ENCODE results near the gene TMEM17. TPM values are rescaled to one million over a fixed set of nuclear protein-coding genes. Genes with fewer than 3 reads are reported as not detected.
A peak's percentile ranks its signal among the peaks of the same experiment; 100 is the strongest.

TMEM17 gene
- total RNA-seq, 1 donor from 2014 or later, result not detected

- Mint-ChIP-seq H3K27ac (no peak overlapping the region), H3K9me3 (no peaks in the 10 kb centered on the region), H3K27me3 (ENCODE audit: low read depth) (peaks cover 2% of the 10 kb centered on the region), H3K36me3 (ENCODE audit: low read depth) (no peaks in the 10 kb centered on the region), H3K4me3 (ENCODE audit: low read depth) (no peak overlapping the region), H3K4me1 (ENCODE audit: low read depth) (no peaks in the 10 kb centered on the region)
- intact Hi-C loops (cut with micrococcal nuclease), result no loop called here
- DNase-seq (ENCODE audit: low spot score), result no peak
Measured at GRCh38 chr2:62465039-62465740, 40.8 kb downstream of the TMEM17 start.

- Mint-ChIP-seq H3K9me3 (no peaks in the 10 kb centered on the region), H3K4me3 (ENCODE audit: low read depth) (no peak overlapping the region), H3K4me1 (ENCODE audit: low read depth) (no peaks in the 10 kb centered on the region), H3K27me3 (ENCODE audit: low read depth) (peaks cover 2% of the 10 kb centered on the region), H3K27ac (no peak overlapping the region), H3K36me3 (ENCODE audit: low read depth) (no peaks in the 10 kb centered on the region)
- intact Hi-C loops (cut with micrococcal nuclease), result no loop called here
- no peak for DNase-seq (ENCODE audit: low spot score)
Measured at GRCh38 chr2:62464221-62465007, 41.6 kb downstream of the TMEM17 start.

- H3K4me1 Mint-ChIP-seq (ENCODE audit: low read depth), result no peaks in the 10 kb centered on the region
- no peak overlapping the region for H3K27ac Mint-ChIP-seq
- peaks cover 3% of the 10 kb centered on the region for H3K27me3 Mint-ChIP-seq (ENCODE audit: low read depth)
- no peak overlapping the region for H3K4me3 Mint-ChIP-seq (ENCODE audit: low read depth)
- no peaks in the 10 kb centered on the region for H3K9me3 Mint-ChIP-seq
- no peaks in the 10 kb centered on the region for H3K36me3 Mint-ChIP-seq (ENCODE audit: low read depth)
- intact Hi-C loops (cut with micrococcal nuclease), result no loop called here
- no peak for DNase-seq (ENCODE audit: low spot score)
Measured at GRCh38 chr2:62462211-62462610, 43.8 kb downstream of the TMEM17 start.

GRCh38 chr2:62461707-62462106 is 44.3 kb downstream of the TMEM17 start:
- Mint-ChIP-seq H3K27ac (no peak overlapping the region), H3K9me3 (no peaks in the 10 kb centered on the region), H3K27me3 (ENCODE audit: low read depth) (peaks cover 3% of the 10 kb centered on the region), H3K4me1 (ENCODE audit: low read depth) (no peaks in the 10 kb centered on the region), H3K4me3 (ENCODE audit: low read depth) (no peak overlapping the region), H3K36me3 (ENCODE audit: low read depth) (no peaks in the 10 kb centered on the region)
- no peak for DNase-seq (ENCODE audit: low spot score)
- intact Hi-C loops (cut with micrococcal nuclease), result no loop called here

GRCh38 chr2:62461017-62461553 is 44.9 kb downstream of the TMEM17 start:
- intact Hi-C loops (cut with micrococcal nuclease), result no loop called here
- Mint-ChIP-seq H3K9me3 (no peaks in the 10 kb centered on the region), H3K36me3 (ENCODE audit: low read depth) (no peaks in the 10 kb centered on the region), H3K27ac (no peak overlapping the region), H3K27me3 (ENCODE audit: low read depth) (peaks cover 7% of the 10 kb centered on the region), H3K4me3 (ENCODE audit: low read depth) (no peak overlapping the region), H3K4me1 (ENCODE audit: low read depth) (peaks cover 4% of the 10 kb centered on the region)
- no peak for DNase-seq (ENCODE audit: low spot score)

GRCh38 chr2:62460175-62460574 is 45.8 kb downstream of the TMEM17 start:
- Mint-ChIP-seq H3K4me1 (ENCODE audit: low read depth) (peaks cover 4% of the 10 kb centered on the region), H3K27ac (no peak overlapping the region), H3K9me3 (no peaks in the 10 kb centered on the region), H3K4me3 (ENCODE audit: low read depth) (no peak overlapping the region), H3K36me3 (ENCODE audit: low read depth) (no peaks in the 10 kb centered on the region), H3K27me3 (ENCODE audit: low read depth) (peaks cover 7% of the 10 kb centered on the region)
- intact Hi-C loops (cut with micrococcal nuclease), result no loop called here
- DNase-seq (ENCODE audit: low spot score), result no peak

GRCh38 chr2:62459672-62460071 is 46.3 kb downstream of the TMEM17 start:
- H3K4me3 Mint-ChIP-seq (ENCODE audit: low read depth), result no peak overlapping the region

GRCh38 chr2:62459106-62459505 is 46.9 kb downstream of the TMEM17 start:
- H3K4me1 Mint-ChIP-seq (ENCODE audit: low read depth), result peaks cover 4% of the 10 kb centered on the region
- peaks cover 7% of the 10 kb centered on the region for H3K27me3 Mint-ChIP-seq (ENCODE audit: low read depth)
- DNase-seq (ENCODE audit: low spot score), result no peak
- intact Hi-C loops (cut with micrococcal nuclease), result loop anchor here (5.0 to 10.0 kb wide), 3 partner anchors 593 to 1128 kb away; partner anchors contain the start of genes MDH1, OTX1 and WDPCP
- no peaks in the 10 kb centered on the region for H3K9me3 Mint-ChIP-seq
- H3K27ac Mint-ChIP-seq, result no peak overlapping the region
- no peaks in the 10 kb centered on the region for H3K36me3 Mint-ChIP-seq (ENCODE audit: low read depth)
- no peak overlapping the region for H3K4me3 Mint-ChIP-seq (ENCODE audit: low read depth)

More at GRCh38 chr2:62459672-62460071, 46.3 kb downstream of the TMEM17 start:
- no peak for DNase-seq (ENCODE audit: low spot score)
- H3K27me3 Mint-ChIP-seq (ENCODE audit: low read depth), result peaks cover 7% of the 10 kb centered on the region
- peaks cover 4% of the 10 kb centered on the region for H3K4me1 Mint-ChIP-seq (ENCODE audit: low read depth)
- intact Hi-C loops (cut with micrococcal nuclease), result loop anchor here (5.0 to 10.0 kb wide), 3 partner anchors 593 to 1128 kb away; partner anchors contain the start of genes MDH1, OTX1 and WDPCP
- no peak overlapping the region for H3K27ac Mint-ChIP-seq
- H3K9me3 Mint-ChIP-seq, result no peaks in the 10 kb centered on the region
- no peaks in the 10 kb centered on the region for H3K36me3 Mint-ChIP-seq (ENCODE audit: low read depth)

GRCh38 chr2:62458671-62459081 is 47.3 kb downstream of the TMEM17 start:
- Mint-ChIP-seq H3K9me3 (no peaks in the 10 kb centered on the region), H3K27ac (no peak overlapping the region), H3K4me3 (ENCODE audit: low read depth) (no peak overlapping the region), H3K4me1 (ENCODE audit: low read depth) (peaks cover 4% of the 10 kb centered on the region), H3K36me3 (ENCODE audit: low read depth) (no peaks in the 10 kb centered on the region), H3K27me3 (ENCODE audit: low read depth) (peaks cover 7% of the 10 kb centered on the region)
- DNase-seq (ENCODE audit: low spot score), result no peak
- intact Hi-C loops (cut with micrococcal nuclease), result loop anchor here (5.0 to 10.0 kb wide), 3 partner anchors 594 to 1129 kb away; partner anchors contain the start of genes MDH1, OTX1 and WDPCP

GRCh38 chr2:62458206-62458641 is 47.8 kb downstream of the TMEM17 start:
- DNase-seq (ENCODE audit: low spot score), result no peak
- H3K27me3 Mint-ChIP-seq (ENCODE audit: low read depth), result peaks cover 7% of the 10 kb centered on the region
- no peaks in the 10 kb centered on the region for H3K9me3 Mint-ChIP-seq
- H3K4me3 Mint-ChIP-seq (ENCODE audit: low read depth), result no peak overlapping the region
- no peak overlapping the region for H3K27ac Mint-ChIP-seq
- intact Hi-C loops (cut with micrococcal nuclease), result loop anchor here (5.0 to 10.0 kb wide), 3 partner anchors 594 to 1129 kb away; partner anchors contain the start of genes MDH1, OTX1 and WDPCP
- H3K4me1 Mint-ChIP-seq (ENCODE audit: low read depth), result peaks cover 4% of the 10 kb centered on the region
- no peaks in the 10 kb centered on the region for H3K36me3 Mint-ChIP-seq (ENCODE audit: low read depth)

- intact Hi-C loops (cut with micrococcal nuclease), result loop anchor here (5.0 to 10.0 kb wide), 3 partner anchors 595 to 1130 kb away; partner anchors contain the start of genes MDH1, OTX1 and WDPCP
- Mint-ChIP-seq H3K4me3 (ENCODE audit: low read depth) (no peak overlapping the region), H3K27me3 (ENCODE audit: low read depth) (peaks cover 7% of the 10 kb centered on the region), H3K9me3 (no peaks in the 10 kb centered on the region), H3K27ac (no peak overlapping the region), H3K4me1 (ENCODE audit: low read depth) (peaks cover 4% of the 10 kb centered on the region), H3K36me3 (ENCODE audit: low read depth) (no peaks in the 10 kb centered on the region)
- DNase-seq (ENCODE audit: low spot score), result no peak
Measured at GRCh38 chr2:62457556-62457955, 48.4 kb downstream of the TMEM17 start.

GRCh38 chr2:62456721-62457539 is 49.1 kb downstream of the TMEM17 start:
- Mint-ChIP-seq H3K4me1 (ENCODE audit: low read depth) (peaks cover 4% of the 10 kb centered on the region), H3K27me3 (ENCODE audit: low read depth) (peaks cover 7% of the 10 kb centered on the region), H3K36me3 (ENCODE audit: low read depth) (no peaks in the 10 kb centered on the region), H3K4me3 (ENCODE audit: low read depth) (no peak overlapping the region), H3K27ac (no peak overlapping the region), H3K9me3 (no peaks in the 10 kb centered on the region)
- peak; percentile 41 for DNase-seq (ENCODE audit: low spot score)
- intact Hi-C loops (cut with micrococcal nuclease), result loop anchor here (1.0 to 10.0 kb wide), 4 partner anchors 318 to 1130 kb away; partner anchors contain the start of genes MDH1, OTX1 and WDPCP

Data from activated T-helper 2 cell treated with anti-CD3 and anti-CD28 coated beads, Interferon-gamma antibody, Interleukin-2, Interleukin-4, amounts not matched to agents 10 μg/mL and 5 μg/mL and 100 μg/mL, durations not matched to agents 14 hours and 24 hours and 36 hours (primary cell).